ENCODE results near the gene KRTAP16-1. TPM values are rescaled to one million over a fixed set of nuclear protein-coding genes. Genes with fewer than 3 reads are reported as not detected.

The KRTAP16-1 gene
- total RNA-seq, 1 donor from 2014 or later: not detected

Other genes with a start within 250 kb of the KRTAP16-1 start
- gene KRTAP2-3, start 249.2 kb downstream of the KRTAP16-1 start, total RNA-seq: not detected in 2 replicates
- not detected in 2 replicates for gene KRTAP2-4, start 243.4 kb downstream of the KRTAP16-1 start, total RNA-seq
- not detected in 2 replicates for gene KRTAP4-7, start 225.2 kb downstream of the KRTAP16-1 start, total RNA-seq
- gene KRTAP4-8, start 211.2 kb downstream of the KRTAP16-1 start, total RNA-seq: not detected in 2 replicates
- not detected in 2 replicates for gene KRTAP4-16, start 207.1 kb downstream of the KRTAP16-1 start, total RNA-seq
- gene KRTAP4-9, start 203.9 kb downstream of the KRTAP16-1 start, total RNA-seq: not detected in 2 replicates
- not detected in 2 replicates for gene KRTAP4-11, start 190.9 kb downstream of the KRTAP16-1 start, total RNA-seq
- not detected in 2 replicates for gene KRTAP4-12, start 185.1 kb downstream of the KRTAP16-1 start, total RNA-seq
- gene KRTAP4-6, start 168.8 kb downstream of the KRTAP16-1 start, total RNA-seq: 0.19 TPM in 1 of 2 replicates, not detected in the other
- gene KRTAP4-5, start 159.5 kb downstream of the KRTAP16-1 start, total RNA-seq: not detected in 2 replicates
- not detected in 2 replicates for gene KRTAP4-4, start 148.6 kb downstream of the KRTAP16-1 start, total RNA-seq
- not detected in 2 replicates for gene KRTAP4-3, start 141.1 kb downstream of the KRTAP16-1 start, total RNA-seq
- gene KRTAP4-2, start 131.1 kb downstream of the KRTAP16-1 start, total RNA-seq: not detected in 2 replicates
- not detected in 2 replicates for gene KRTAP4-1, start 124.4 kb downstream of the KRTAP16-1 start, total RNA-seq
- not detected in 2 replicates for gene KRTAP9-1, start 119.4 kb downstream of the KRTAP16-1 start, total RNA-seq
- gene KRTAP9-2, start 82.7 kb downstream of the KRTAP16-1 start, total RNA-seq: not detected in 2 replicates
- not detected in 2 replicates for gene KRTAP9-3, start 76.9 kb downstream of the KRTAP16-1 start, total RNA-seq
- gene KRTAP9-8, start 71.3 kb downstream of the KRTAP16-1 start, total RNA-seq: not detected in 2 replicates
- not detected in 2 replicates for gene KRTAP9-4, start 59.6 kb downstream of the KRTAP16-1 start, total RNA-seq
- gene KRTAP9-9, start 53.9 kb downstream of the KRTAP16-1 start, total RNA-seq: not detected in 2 replicates
- gene KRTAP9-6, start 43.9 kb downstream of the KRTAP16-1 start, total RNA-seq: not detected in 2 replicates
- not detected in 2 replicates for gene KRTAP9-7, start 33.6 kb downstream of the KRTAP16-1 start, total RNA-seq
- gene KRTAP29-1, start 6.5 kb downstream of the KRTAP16-1 start, total RNA-seq: not detected in 2 replicates
- gene KRTAP17-1, start 6.4 kb upstream of the KRTAP16-1 start, total RNA-seq: not detected in 2 replicates
- gene KRT33A, start 41.5 kb upstream of the KRTAP16-1 start, total RNA-seq: not detected in 2 replicates
- gene KRT33B, start 60.5 kb upstream of the KRTAP16-1 start, total RNA-seq: not detected in 2 replicates
- 0.51 TPM in 1 of 2 replicates, not detected in the other for gene KRT34, start 73.0 kb upstream of the KRTAP16-1 start, total RNA-seq
- gene KRT31, start 88.3 kb upstream of the KRTAP16-1 start, total RNA-seq: not detected in 2 replicates
- not detected in 2 replicates for gene KRT37, start 115.3 kb upstream of the KRTAP16-1 start, total RNA-seq
- not detected in 2 replicates for gene KRT38, start 131.7 kb upstream of the KRTAP16-1 start, total RNA-seq
- gene KRT32, start 158.1 kb upstream of the KRTAP16-1 start, total RNA-seq: not detected in 2 replicates
- gene KRT35, start 171.8 kb upstream of the KRTAP16-1 start, total RNA-seq: not detected in 2 replicates
- gene KRT36, start 180.6 kb upstream of the KRTAP16-1 start, total RNA-seq: 0.14 and 0.17 TPM in 2 replicates
- not detected in 2 replicates for gene KRT13, start 196.3 kb upstream of the KRTAP16-1 start, total RNA-seq
- gene KRT15, start 209.6 kb upstream of the KRTAP16-1 start, total RNA-seq: 0.51 TPM in 2 replicates
- gene KRT19, start 219.0 kb upstream of the KRTAP16-1 start, total RNA-seq: 10.7 and 10.9 TPM in 2 replicates